ENCODE measurements around the gene CHMP4B.

Gene CHMP4B

GRCh38 chr20:33902011-33902410 lies 90.9 kb downstream of the CHMP4B start:
- no peaks in the 10 kb centered on the region for H3K9me3 ChIP-seq (ENCODE audit: control insufficient read depth in 1 of 2, low read length in 2 of 2)
- H3K9ac ChIP-seq (ENCODE audit: low read depth in 1 of 2, low read length in 2 of 2): no peak overlapping the region
- H3K4me1 ChIP-seq (ENCODE audit: control insufficient read depth in 1 of 2, insufficient read depth in 2 of 2, low read length in 2 of 2): no peaks in the 10 kb centered on the region
- no peak overlapping the region for H3K27ac ChIP-seq (ENCODE audit: low read depth, low read length)
- H3K4me3 ChIP-seq (ENCODE audit: low read depth in 1 of 2, low read length in 2 of 2): no peak overlapping the region
- no peaks in the 10 kb centered on the region for H3K36me3 ChIP-seq (ENCODE audit: control insufficient read depth in 1 of 2, insufficient read depth in 2 of 2, low read length in 2 of 2)
- H3K27me3 ChIP-seq (ENCODE audit: control insufficient read depth in 1 of 2, insufficient read depth in 2 of 2, low read length in 2 of 2): no peaks in the 10 kb centered on the region
